ENCODE measurements around the gene EIF5AL1.
"Not testable (repeated sequence)": the region's sequence is repeated elsewhere in the genome, so short reads cannot be mapped to it uniquely, and the experiment has no call there.

Gene EIF5AL1

GRCh38 chr10:79511891-79512583 is at the start of gene EIF5AL1:
Gene EIF5AL1, plus strand, starts transcription at chr10:79512533. Its CDS starts 117 bp downstream, at chr10:79512650.
- not testable (repeated sequence) for H3K27me3 ChIP-seq (ENCODE audit: insufficient read depth, low read depth, severe bottlenecking); H3K36me3 ChIP-seq; H3K4me3 ChIP-seq (ENCODE audit: low read depth, low read length); H3K27ac ChIP-seq; H3K9me3 ChIP-seq (ENCODE audit: severe bottlenecking)
- peak; percentile 37 for DNase-seq

- Histone ChIP-seq H3K9me3 (ENCODE audit: severe bottlenecking) (no peaks in the 10 kb centered on the region), H3K27ac (no peak overlapping the region), H3K4me3 (ENCODE audit: low read depth, low read length) (no peak overlapping the region), H3K36me3 (no peaks in the 10 kb centered on the region), H3K27me3 (ENCODE audit: insufficient read depth, low read depth, severe bottlenecking) (peaks cover 48% of the 10 kb centered on the region)
- no peak for DNase-seq
- TF ChIP-seq CTCF (IDR thresholded peaks at IDR 0.05; ENCODE audit: low read depth, low read length): no peak
Observed at GRCh38 chr10:79463578-79464496, 48.5 kb upstream of the EIF5AL1 start.

DNA sequence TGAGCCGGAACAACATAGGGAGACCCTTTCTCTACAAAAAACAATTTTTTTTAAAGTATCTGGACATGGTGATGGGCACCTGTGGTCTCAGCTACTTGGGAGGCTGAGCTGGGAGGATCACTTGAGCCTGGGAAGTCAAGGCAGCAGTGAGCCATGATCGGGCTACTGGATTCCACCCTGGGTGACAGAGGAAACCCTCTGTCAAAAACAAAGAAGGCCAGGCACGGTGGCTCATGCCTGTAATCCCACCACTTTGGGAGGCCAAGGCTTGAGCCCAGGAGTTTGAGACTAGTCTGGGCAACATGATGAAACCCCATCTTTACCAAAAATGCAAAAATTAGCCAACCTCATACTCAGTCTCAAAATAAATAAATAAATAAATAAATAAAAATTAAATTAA is 47.0 kb upstream of the EIF5AL1 start:
- TF ChIP-seq CTCF (IDR thresholded peaks at IDR 0.05; ENCODE audit: low read depth, low read length): no peak
- Histone ChIP-seq H3K4me3 (ENCODE audit: low read depth, low read length) (no peak overlapping the region), H3K27me3 (ENCODE audit: insufficient read depth, low read depth, severe bottlenecking) (peaks cover 34% of the 10 kb centered on the region), H3K9me3 (ENCODE audit: severe bottlenecking) (no peaks in the 10 kb centered on the region), H3K27ac (no peak overlapping the region), H3K36me3 (no peaks in the 10 kb centered on the region)
- DNase-seq: no peak

- TF ChIP-seq CTCF (IDR thresholded peaks at IDR 0.05; ENCODE audit: low read depth, low read length): 0 out of 2 replicates have a peak, but pooled peaks have one; percentile 11
- Histone ChIP-seq H3K9me3 (ENCODE audit: severe bottlenecking) (no peaks in the 10 kb centered on the region), H3K27ac (no peak overlapping the region)
Observed at GRCh38 chr10:79468015-79468560, 44.2 kb upstream of the EIF5AL1 start.

GRCh38 chr10:79468841-79469585 is 43.3 kb upstream of the EIF5AL1 start:
- H3K4me3 ChIP-seq (ENCODE audit: low read depth, low read length): no peak overlapping the region
- no peaks in the 10 kb centered on the region for H3K9me3 ChIP-seq (ENCODE audit: severe bottlenecking)
- no peak for TF ChIP-seq CTCF (IDR thresholded peaks at IDR 0.05; ENCODE audit: low read depth, low read length)
- no peak for DNase-seq
- H3K27ac ChIP-seq: no peak overlapping the region
- H3K36me3 ChIP-seq: no peaks in the 10 kb centered on the region
- peaks cover 5% of the 10 kb centered on the region for H3K27me3 ChIP-seq (ENCODE audit: insufficient read depth, low read depth, severe bottlenecking)

More at GRCh38 chr10:79468015-79468560, 44.2 kb upstream of the EIF5AL1 start:
- Histone ChIP-seq H3K27me3 (ENCODE audit: insufficient read depth, low read depth, severe bottlenecking) (peaks cover 14% of the 10 kb centered on the region), H3K4me3 (ENCODE audit: low read depth, low read length) (no peak overlapping the region), H3K36me3 (no peaks in the 10 kb centered on the region)
- DNase-seq: no peak
